ENCODE measurements around the gene PYDC2.
"Not testable (repeated sequence)": the region's sequence is repeated elsewhere in the genome, so short reads cannot be mapped to it uniquely, and the experiment has no call there.

Gene PYDC2

GRCh38 chr3:191460360-191460759 is 603 bp upstream of the PYDC2 start:
- DNase-seq (ENCODE audit: low read depth in 1 of 2, low spot score in 1 of 2): no peak

GRCh38 chr3:191470080-191470479 is 9.1 kb downstream of the PYDC2 start:
- no peak for DNase-seq (ENCODE audit: low read depth in 1 of 2, low spot score in 1 of 2)

GRCh38 chr3:191470545-191470944 is 9.6 kb downstream of the PYDC2 start:
- DNase-seq (ENCODE audit: low read depth in 1 of 2, low spot score in 1 of 2): no peak

- no peak for DNase-seq (ENCODE audit: low read depth in 1 of 2, low spot score in 1 of 2)
These were observed 12.8 kb downstream of the PYDC2 start for GRCh38 chr3:191473661-191474198.

- no peak for DNase-seq (ENCODE audit: low read depth in 1 of 2, low spot score in 1 of 2)
These were observed 15.3 kb downstream of the PYDC2 start for GRCh38 chr3:191476066-191476772.

- DNase-seq (ENCODE audit: low read depth in 1 of 2, low spot score in 1 of 2): not testable (repeated sequence)
These were observed 23.0 kb downstream of the PYDC2 start for GRCh38 chr3:191483994-191484393.

GRCh38 chr3:191484461-191484860 is 23.5 kb downstream of the PYDC2 start:
- DNase-seq (ENCODE audit: low read depth in 1 of 2, low spot score in 1 of 2): no peak

GRCh38 chr3:191492601-191493000 is 31.6 kb downstream of the PYDC2 start:
- DNase-seq (ENCODE audit: low read depth in 1 of 2, low spot score in 1 of 2): no peak

GRCh38 chr3:191493336-191493735 is 32.4 kb downstream of the PYDC2 start:
- no peak for DNase-seq (ENCODE audit: low read depth in 1 of 2, low spot score in 1 of 2)

GRCh38 chr3:191499307-191500080 is 38.5 kb downstream of the PYDC2 start:
- DNase-seq (ENCODE audit: low read depth in 1 of 2, low spot score in 1 of 2): no peak

- DNase-seq (ENCODE audit: low read depth in 1 of 2, low spot score in 1 of 2): no peak
These were observed 39.9 kb downstream of the PYDC2 start for GRCh38 chr3:191500892-191501291.

GRCh38 chr3:191502583-191502982 is 41.6 kb downstream of the PYDC2 start:
- no peak for DNase-seq (ENCODE audit: low read depth in 1 of 2, low spot score in 1 of 2)

GRCh38 chr3:191509078-191509477 is 48.1 kb downstream of the PYDC2 start:
- DNase-seq (ENCODE audit: low read depth in 1 of 2, low spot score in 1 of 2): no peak

Measured in activated CD4-positive, alpha-beta T cell treated with anti-CD3 and anti-CD28 coated beads, Interleukin-2, amount 50 U/mL, for 24 hours (primary cell).